Caki2 (cell line): ENCODE data around the gene SGPP2. TPM values are rescaled to one million over a fixed set of nuclear protein-coding genes. Genes with fewer than 3 reads are reported as not detected.
"Not testable (repeated sequence)": the region's sequence is repeated elsewhere in the genome, so short reads cannot be mapped to it uniquely, and the experiment has no call there.

Source experiments
- DNase-seq: peaks from one replicate; pipeline ENCODE4 v3.0.0-alpha.2; 2015; ENCODE audit warnings: low read depth
- in situ Hi-C: cut with HindIII; loops from 2 replicates; pipeline ENCODE4 v1.10.0; 2016; ENCODE audit warnings: low sequenced_read_pairs, low pct_unique_long_range_greater_than_20kb, mixed read lengths
- total RNA-seq: library from RNA; depleted of rRNA; stranded (reverse); fragments of >200 nt; shearing (Covaris generic); gene quantifications from 2 replicates; pipeline ENCODE4 v1.2.3, GENCODE V29; 2014; ENCODE audit warnings: low replicate concordance; rRNA removed

Gene SGPP2, protein sequence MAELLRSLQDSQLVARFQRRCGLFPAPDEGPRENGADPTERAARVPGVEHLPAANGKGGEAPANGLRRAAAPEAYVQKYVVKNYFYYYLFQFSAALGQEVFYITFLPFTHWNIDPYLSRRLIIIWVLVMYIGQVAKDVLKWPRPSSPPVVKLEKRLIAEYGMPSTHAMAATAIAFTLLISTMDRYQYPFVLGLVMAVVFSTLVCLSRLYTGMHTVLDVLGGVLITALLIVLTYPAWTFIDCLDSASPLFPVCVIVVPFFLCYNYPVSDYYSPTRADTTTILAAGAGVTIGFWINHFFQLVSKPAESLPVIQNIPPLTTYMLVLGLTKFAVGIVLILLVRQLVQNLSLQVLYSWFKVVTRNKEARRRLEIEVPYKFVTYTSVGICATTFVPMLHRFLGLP
- total RNA-seq, result 7.5 and 8.1 TPM in 2 replicates

DNA sequence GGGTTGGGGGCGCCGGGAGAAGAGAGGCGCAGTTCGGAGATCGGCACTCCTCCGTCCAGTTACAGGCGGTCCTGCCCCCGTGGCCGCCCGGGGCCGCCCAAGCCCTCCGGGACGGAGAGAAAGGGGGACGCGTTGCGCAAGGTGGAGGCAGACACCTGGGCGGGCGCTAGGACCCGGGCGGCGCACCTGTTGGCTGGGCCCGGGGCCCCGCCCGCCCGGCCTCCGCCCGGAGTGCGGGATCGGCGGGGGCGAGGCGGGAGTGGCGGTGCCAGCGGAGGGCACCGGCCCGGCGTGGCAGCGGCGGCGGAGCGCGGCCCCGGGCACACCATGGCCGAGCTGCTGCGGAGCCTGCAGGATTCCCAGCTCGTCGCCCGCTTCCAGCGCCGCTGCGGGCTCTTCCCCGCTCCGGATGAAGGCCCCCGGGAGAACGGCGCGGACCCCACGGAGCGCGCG, at the start of gene SGPP2:
Gene SGPP2 (plus strand): TSS at position 268 of the 453 bp plus-strand sequence. CDS start 60 bp downstream, at position 328.
- DNase-seq, result no peak
- in situ Hi-C loops, result no loop called here

DNA sequence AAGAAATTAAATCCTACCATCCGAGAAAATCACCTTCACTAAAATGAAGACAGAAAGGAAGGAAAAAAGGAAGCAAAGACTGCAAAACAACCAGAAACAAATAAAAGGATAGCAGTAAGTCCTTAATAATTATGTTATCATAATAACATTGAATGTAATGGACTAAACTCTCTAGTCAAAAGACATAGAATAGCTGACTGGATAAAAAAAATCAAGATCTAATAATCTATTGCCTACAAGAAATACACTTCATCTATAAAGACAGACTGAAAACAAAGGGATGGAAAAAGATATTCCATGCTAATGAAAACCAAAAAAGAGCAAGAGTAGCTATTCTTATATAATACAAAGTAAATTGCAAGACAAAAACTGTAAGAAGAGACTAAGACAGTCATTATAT, 48.5 kb upstream of the SGPP2 start:
- no peak for DNase-seq
- in situ Hi-C loops, result no loop called here

DNA sequence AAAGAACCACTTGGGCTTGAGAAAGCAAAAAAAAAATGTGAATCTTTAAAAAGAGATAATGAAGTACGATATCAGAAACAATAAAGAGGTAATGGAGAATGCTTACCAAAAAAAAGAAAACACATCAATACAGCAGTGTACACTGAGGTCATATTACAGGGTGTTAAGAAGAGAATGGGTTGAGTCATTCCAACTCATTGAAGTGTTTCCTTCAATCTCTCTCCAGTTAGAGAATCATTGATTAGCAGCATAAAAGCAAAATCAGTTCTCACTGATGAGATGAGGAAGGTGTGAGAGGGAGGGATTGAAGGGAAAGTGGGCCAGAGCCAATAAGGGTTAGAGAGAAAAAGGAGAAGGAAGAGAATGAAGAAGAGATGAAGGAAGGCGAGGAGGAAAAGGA, 43.9 kb upstream of the SGPP2 start:
- in situ Hi-C loops, result no loop called here
- no peak for DNase-seq

DNA sequence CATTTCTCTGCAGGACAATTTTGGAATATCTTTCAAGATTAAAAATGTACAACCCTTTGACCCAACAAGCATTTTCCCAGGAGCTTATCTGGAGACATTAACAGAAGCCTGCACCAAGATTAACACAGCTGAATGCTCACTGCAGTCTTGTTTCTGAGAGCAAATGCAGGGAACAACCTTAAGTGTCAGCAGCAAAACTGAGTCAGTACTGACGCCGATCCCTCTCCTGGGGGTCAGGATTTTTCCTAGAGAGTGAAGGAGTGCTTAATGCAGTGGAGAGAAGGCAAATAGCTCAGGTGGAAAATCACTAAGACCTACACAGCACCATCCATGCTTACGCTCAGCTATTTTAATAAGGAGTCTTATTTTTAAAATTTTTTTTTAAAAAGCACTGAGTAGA, 42.8 kb upstream of the SGPP2 start:
- no peak for DNase-seq
- in situ Hi-C loops, result no loop called here

DNA sequence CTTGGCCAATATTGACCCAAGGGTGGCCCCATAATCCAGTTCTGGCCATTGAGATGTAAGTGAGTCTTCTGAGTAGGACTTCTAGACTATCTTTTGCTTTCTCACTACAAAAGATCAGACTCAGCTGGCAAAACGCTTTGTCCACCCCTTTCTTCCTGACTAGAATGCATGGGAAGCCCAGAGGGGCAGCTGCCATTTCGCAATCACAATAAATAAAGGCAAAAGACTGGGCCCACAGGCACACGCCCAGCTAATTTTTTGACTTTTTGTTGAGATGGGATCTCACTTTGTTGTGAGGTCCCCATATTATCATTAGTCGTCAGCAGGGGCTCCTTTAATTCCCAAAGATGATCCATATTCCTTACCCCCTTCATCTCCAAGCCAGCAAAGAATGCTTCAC, 41.1 kb upstream of the SGPP2 start:
- DNase-seq, result no peak
- in situ Hi-C loops, result no loop called here

DNA sequence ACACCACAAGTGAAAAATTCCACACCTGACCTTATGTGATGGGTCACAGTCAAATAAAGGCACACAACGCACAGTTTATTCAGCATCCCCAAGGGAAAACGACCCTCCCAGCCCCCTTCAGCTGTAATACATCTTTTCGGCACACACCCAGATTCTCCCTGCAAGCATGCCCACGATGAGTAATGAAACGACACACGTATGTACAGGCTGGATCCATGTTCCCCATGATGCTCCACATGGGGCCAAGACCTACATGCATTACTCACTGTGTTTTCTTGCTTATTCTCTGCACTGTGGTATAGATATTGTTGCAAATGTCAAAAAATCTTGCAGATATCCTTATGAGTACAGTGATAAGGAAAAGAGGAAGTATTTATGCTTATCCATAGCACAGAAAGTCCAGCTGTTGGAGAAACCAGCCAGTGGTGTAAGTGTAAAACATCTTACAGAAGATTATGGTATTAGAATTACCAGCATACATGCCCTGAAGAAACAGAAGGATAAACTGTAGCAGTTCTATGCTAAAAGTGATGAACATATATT, 32.5 kb upstream of the SGPP2 start:
- in situ Hi-C loops, result no loop called here
- DNase-seq, result no peak

DNA sequence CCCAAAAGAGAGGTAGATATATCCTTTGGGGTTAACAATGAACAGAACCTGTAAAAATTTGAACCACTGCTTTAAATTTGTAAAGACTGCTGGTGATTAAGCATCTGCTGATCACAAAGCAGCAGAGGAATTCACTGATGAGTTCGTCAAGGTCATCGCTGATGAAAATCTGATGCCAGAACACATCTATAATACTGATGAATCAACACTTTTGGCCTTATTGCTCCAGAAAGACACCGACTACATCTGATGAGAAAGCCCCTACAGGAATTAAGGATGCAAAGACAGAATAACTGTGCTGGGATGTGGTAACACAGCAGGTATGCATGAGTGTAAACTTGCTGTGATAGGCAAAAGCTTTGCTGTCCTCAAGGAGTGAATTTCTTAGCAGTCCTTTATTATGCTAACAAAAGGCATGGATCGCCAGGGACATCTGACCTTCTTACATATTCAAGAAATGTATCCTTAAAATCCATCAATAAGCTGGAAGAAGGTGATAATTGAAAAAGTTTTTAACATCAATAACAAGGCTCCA, 30.5 kb upstream of the SGPP2 start:
- in situ Hi-C loops, result no loop called here

DNA sequence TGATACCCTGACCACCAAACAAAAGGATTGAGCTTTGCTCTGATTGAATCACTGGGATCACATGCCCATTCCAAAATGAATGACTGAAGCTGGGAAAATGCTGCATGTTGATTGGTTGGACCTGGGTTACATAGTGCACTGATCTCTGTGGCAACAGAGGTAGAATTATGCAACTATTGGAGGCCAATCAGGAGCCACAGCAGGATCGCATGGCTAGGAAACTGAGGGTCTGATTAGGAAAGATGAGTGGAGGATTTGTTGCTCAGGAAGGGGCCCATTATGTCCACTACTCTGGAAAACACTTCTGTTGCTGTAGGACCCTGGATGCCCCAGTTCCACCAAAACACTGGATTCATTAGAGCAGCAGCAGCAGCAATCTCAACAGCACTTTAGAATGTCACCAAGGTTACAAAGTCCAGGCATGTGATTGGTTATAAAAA, 25.9 kb upstream of the SGPP2 start:
- no peak for DNase-seq
- in situ Hi-C loops, result no loop called here

More for the DNA sequence above, 30.5 kb upstream of the SGPP2 start:
- no peak for DNase-seq

DNA sequence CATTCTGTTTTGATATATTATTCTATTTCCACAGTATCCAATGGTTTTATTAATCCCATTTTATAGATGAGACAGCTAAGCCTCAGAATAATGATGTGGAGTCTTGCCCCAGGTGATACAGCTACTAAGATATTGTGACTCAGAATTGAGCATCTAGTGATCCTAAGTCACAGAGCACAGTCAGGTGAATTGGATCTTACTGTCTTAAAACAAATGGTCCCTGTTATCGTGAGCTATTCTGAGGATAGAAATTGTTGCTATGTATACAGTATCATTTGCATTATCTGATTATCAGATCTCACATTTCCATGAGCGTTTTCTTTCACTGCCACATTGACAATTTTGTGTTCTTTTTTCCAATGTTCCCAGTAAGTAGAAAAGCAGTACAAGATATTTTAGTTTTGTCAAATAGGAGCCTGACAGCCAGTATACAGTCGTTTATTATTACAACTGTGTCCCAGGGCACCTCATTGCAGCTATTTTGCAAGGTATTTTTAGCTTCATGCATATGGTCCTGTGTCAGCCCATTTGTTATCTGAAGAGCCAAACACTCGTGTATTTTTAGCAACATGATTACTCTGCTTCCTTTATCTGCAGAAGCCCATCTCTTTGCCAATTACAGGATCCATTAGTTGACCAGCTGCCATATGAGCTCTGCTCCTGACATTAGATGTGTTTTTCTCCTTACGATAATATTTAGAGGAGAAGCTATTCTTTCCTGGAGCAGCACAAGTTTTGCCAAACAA, 25.1 kb upstream of the SGPP2 start:
- in situ Hi-C loops, result no loop called here
- DNase-seq, result no peak

DNA sequence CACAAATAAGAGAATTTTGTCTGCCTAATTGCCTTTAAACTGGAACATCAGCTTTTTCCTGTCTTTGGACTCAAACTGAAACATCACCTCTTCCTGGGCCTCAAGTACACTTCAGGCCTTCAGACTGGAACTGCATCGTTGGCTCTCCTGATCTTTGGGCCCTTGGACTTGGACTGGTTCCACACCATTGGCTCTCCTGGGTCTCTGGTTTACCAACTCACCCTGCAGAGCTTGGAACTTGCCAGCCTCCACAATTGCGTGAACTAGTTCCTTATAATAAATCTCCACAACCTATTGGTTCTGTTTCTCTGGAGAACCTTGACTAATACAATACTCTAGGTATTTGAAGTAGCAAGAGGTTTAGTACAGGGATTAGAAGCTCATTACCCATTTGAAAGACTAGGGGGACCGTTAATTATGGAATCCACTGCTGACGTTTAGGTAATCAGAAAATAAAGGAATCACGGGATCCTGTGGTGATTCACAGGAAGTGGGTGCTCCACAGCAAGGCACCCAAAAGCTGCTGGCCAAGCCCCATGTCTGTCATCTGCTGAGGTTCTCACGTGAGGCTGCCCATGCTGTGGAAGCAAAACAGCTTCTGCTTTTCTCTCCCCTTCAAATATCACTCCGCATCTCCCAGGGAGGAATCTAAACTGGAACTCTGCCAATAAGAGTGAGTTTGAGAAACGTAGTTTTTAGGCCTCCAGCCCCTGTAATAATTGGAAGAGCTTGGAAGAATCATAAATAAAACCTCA, 20.0 kb upstream of the SGPP2 start:
- in situ Hi-C loops, result no loop called here
- DNase-seq, result no peak

DNA sequence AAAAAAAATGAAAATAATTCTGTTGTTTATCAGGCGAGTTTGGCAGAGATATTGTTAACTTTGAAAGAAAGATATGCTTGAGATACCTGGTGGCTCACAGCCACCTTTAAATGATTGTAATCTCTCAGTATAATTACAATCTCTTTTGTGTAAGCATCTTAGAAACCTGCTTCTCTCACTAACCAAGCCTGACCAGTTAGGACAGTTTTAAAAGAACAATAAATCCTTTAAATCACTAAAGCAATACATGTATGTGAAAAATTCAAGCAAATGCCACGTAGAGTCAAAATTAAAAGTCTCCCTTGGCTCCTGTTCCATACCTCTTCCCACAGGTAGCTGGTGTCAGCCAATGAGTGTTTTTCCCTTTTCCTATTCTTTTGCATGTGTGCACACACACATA, 15.7 kb upstream of the SGPP2 start:
- in situ Hi-C loops, result no loop called here

DNA sequence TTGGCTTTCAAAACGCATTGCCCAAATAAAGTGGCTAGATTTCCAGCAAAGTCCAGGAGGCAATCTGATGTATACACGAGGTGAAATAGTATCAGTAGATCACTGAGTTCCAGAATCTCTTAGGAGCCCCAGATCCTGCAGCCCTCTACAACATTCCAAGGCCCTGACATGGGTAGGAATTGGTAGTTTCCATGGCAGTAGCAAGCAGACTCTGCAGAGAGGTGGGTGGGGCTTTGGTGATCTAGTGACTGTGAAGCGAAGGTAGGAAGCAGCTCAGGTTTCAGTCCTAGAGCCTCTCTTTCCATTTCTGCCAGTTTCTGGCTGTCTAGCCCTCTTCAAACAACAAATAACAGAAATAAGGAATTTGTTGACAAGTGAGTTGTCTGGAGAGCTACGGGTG, 13.8 kb upstream of the SGPP2 start:
- DNase-seq, result no peak
- in situ Hi-C loops, result no loop called here

More for the DNA sequence above, 15.7 kb upstream of the SGPP2 start:
- DNase-seq, result no peak

DNA sequence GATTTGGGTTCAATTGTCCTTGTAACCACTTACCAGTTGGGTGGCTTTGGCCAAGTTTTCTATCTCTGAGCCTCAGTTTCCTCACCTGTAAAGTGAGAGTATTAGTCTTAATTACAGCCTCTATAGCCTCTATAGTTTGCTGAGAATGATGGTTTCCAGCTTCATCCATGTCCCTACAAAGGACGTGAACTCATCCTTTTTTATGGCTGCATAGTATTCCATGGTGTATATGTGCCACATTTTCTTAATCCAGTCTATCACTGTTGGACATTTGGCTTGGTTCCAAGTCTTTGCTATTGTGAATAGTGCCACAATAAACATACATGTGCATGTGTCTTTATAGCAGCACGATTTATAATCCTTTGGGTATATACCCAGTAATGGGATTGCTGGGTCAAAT, 12.0 kb upstream of the SGPP2 start:
- in situ Hi-C loops, DNase-seq: not testable (repeated sequence)

DNA sequence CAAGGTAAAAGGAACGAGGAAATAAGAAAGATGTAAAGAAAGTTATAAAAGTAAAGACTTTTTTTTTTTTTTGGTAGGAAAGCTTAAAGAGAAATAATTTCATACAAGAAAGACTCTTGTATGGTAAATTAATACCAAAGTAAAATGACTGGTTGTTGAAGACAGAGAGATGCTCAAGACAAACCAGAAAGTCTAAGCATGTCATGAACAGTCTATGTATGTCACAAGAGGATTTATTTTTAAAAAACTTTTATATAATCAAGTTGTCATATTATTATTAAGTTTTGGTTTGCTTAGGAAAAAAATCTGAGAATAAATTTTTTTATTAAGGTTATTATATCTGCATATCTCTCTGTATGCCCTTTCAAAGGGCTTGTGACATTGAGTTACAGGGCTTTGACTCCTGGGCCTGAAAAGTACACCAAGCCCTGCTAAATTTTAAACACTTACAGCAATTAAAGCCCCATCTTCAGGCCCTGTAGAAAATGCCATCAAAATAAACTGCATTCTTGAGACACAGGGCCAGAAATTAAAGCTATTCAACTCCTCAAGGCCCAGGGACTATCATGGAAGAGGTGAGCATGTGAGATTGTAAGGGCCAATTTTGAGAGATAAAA, 10.9 kb upstream of the SGPP2 start:
- DNase-seq, result no peak
- in situ Hi-C loops, result no loop called here

DNA sequence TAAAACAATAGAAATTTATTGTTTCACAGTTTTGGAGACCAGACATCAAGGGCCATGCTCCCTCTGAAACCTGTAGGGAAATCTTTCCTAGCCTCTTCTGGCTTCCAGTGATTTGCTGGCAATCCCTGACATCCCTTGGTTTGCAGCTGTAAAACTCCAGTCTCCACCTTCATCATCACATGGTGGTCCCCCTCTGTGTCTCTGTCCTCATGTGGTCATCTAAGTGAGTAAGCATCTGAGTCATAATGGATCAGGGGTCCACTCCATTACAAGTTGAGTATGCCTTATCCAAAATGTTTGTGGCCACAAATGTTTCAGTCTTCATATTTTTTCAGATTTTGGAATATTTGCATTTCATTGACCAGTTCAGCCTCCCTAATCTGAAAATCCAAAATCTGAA, 5.6 kb upstream of the SGPP2 start:
- no peak for DNase-seq
- in situ Hi-C loops, result no loop called here

DNA sequence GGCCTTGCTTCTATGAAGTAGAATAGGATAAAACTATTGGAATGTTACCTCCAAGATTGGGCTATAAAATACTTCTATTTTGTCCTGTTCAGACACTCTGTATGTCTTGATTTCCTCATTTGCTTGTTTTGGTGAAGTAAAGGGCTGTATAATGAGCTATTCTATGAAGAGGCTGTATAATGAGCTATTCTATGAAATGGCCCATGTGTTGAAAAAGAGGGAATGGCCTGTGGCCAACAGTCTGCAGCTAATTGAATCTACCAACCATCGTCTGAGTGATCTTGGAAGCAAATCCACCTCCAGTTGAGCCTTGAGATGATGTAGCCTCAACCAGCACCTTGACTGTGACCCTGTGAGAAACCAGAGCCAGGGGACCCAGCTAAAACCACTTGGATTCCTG, 3.8 kb upstream of the SGPP2 start:
- in situ Hi-C loops, result no loop called here
- DNase-seq, result no peak

DNA sequence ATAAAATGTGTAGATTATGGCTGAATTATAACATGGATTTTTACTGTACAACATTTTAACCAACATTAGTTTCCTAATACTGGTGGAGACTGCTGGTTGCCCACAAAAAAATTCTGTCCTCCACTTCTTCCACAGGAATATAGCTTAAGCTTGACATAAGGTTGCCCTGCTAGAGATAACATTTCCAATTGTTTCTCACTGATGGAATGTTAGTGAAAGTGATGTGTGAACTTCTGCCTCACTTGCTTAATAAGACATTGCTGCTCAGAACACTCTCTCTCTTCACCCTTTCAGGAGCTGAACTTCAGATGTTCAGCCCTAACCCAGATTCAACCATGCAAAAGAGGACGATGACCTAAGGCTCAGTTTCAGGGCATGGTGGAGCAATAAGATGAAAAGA, 2.7 kb upstream of the SGPP2 start:
- in situ Hi-C loops, result no loop called here
- no peak for DNase-seq

DNA sequence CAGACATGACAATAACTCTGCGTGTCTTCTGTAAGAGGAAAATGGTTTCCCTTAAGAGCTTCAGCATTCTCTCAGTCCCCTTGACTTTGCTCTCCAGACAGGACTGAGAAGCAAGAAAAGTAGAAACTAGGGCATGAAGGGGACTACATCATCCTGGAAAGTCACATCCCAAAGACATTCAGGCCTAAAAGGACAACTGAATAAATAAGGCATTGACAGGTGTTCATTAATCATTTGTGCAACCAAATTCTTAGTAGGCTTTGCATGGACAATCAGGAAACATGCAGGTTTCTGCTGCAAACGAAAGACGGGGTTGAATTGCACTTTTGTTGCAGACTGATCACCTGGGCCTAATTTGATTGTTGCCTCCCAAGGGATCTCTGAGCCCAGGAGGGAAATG, 1.2 kb upstream of the SGPP2 start:
- no peak for DNase-seq
- in situ Hi-C loops, result no loop called here
